Activated naive CD8-positive, alpha-beta T cell treated with anti-CD3 and anti-CD28 coated beads, Interleukin-2, amount 50 U/mL, for 24 hours (primary cell): ENCODE data around the gene ANXA10.
"Not testable (repeated sequence)": the region's sequence is repeated elsewhere in the genome, so short reads cannot be mapped to it uniquely, and the experiment has no call there.

Source experiments
- ATAC-seq: fragments of 150-1000 bp; cut with Tn5 transposase; one replicate; pipeline ENCODE4 v1.10.0; 2021
- DNase-seq: peaks from one replicate; pipeline ENCODE4 v3.0.0; 2021
- H3K27ac Mint-ChIP-seq: one replicate; pipeline ENCODE4 v1.8.0; 2021; ENCODE audit warnings: mild to moderate bottlenecking, mixed read lengths
- H3K27me3 Mint-ChIP-seq: one replicate; pipeline ENCODE4 v1.8.0; 2021; ENCODE audit warnings: mixed read lengths
- H3K36me3 Mint-ChIP-seq: one replicate; pipeline ENCODE4 v1.8.0; 2021; ENCODE audit warnings: low read depth, mixed read lengths
- H3K4me1 Mint-ChIP-seq: one replicate; pipeline ENCODE4 v1.8.0; 2021; ENCODE audit warnings: mixed read lengths
- H3K4me3 Mint-ChIP-seq: one replicate; pipeline ENCODE4 v1.8.0; 2021; ENCODE audit warnings: mild to moderate bottlenecking, moderate library complexity, mixed read lengths
- H3K9me3 Mint-ChIP-seq: one replicate; pipeline ENCODE4 v1.8.0; 2021; ENCODE audit warnings: mixed read lengths

ANXA10 gene

DNA sequence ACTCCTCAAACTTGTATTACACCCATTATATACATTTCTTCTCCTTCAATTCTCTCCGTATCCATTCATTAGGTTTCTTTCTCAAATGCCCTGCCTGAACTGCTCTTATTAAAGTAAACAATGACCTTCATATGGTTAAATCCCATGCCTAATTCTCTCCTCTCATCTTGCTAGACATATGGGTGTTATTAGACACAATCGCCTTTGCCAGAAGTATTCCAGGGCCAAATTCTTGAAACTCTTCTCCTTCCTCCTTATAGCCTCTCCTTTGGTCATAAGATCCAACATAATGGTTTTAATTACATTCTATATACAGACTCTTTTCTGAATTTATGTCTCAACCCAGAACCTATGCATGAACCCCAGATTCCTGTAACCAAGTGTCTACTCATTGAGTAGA is 4.8 kb downstream of the ANXA10 start:
- Mint-ChIP-seq H3K4me1 (no peaks in the 10 kb centered on the region), H3K27ac (no peak overlapping the region), H3K4me3 (no peak overlapping the region), H3K27me3 (peaks cover 2% of the 10 kb centered on the region), H3K36me3 (no peaks in the 10 kb centered on the region), H3K9me3 (no peaks in the 10 kb centered on the region)
- ATAC-seq (no peak), DNase-seq (no peak)

DNA sequence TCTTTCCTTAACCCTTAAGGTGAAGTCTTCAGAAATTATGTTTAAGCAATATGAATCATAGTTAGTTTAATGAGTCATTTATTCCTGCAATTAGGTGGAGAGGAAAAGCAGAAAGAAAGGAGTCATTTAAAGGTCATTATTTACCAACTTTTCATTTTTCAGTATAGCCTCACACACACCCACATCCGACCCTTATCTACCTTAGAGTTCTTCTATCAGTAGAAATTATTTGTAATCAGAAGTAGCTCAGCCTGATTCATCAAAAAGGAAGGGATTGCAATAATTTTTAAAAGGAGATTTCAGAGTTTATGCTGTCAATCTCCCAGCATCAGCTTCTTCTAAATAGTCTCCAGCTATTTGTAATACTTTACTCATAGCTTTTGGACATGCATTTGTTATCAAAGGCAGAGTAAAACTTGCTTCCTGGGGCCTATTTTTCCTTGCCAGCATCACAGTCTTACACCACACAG is 5.9 kb downstream of the ANXA10 start:
- Mint-ChIP-seq H3K4me3 (no peak overlapping the region), H3K27ac (no peak overlapping the region), H3K4me1 (no peaks in the 10 kb centered on the region), H3K36me3 (no peaks in the 10 kb centered on the region), H3K9me3 (no peaks in the 10 kb centered on the region), H3K27me3 (peaks cover 2% of the 10 kb centered on the region)
- DNase-seq, result no peak
- peak; percentile 28 for ATAC-seq

DNA sequence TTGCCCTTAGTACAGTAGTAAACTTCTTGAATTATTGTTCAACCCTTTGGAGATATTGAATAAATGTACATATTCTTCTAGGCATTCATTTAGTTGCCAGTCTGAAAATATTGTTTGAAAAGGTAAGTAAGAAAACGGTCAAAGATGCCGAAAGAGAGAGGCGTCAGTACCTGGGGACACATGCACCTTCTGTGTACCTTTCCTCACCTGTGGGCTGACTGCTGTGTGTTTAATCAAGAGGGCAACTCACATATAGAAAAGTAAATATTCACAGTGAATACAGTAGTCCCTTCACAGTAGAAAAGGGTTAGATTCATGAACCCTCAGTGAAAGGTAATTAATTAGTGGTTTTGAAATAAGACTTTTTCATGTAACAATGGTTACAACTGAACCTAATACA is 6.9 kb downstream of the ANXA10 start:
- Mint-ChIP-seq H3K9me3 (no peaks in the 10 kb centered on the region), H3K27me3 (peaks cover 2% of the 10 kb centered on the region), H3K36me3 (no peaks in the 10 kb centered on the region), H3K4me3 (no peak overlapping the region), H3K4me1 (no peaks in the 10 kb centered on the region), H3K27ac (no peak overlapping the region)
- ATAC-seq, result no peak
- no peak for DNase-seq

DNA sequence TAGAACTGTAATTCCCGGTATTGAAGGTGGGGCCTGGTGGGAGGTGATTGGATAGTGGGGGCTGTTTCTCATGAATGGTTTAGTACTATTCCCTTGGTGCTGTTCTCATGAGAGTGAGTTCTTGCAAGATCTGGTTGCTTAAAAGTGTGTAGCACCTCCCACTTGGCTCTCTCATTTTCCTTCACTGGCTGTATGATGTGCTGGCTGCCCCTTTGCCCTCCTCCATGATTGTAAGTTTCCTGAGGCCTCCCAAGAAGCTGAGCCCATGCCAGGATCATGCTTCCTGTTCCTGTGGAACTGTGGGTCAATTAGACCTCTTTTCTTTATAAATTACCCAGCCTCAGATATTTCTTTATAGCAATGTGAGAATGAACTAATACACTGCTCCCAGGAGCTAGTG is 8.7 kb downstream of the ANXA10 start:
- no peak overlapping the region for H3K27ac Mint-ChIP-seq
- H3K27me3 Mint-ChIP-seq, result no peaks in the 10 kb centered on the region
- no peak overlapping the region for H3K4me3 Mint-ChIP-seq
- peaks cover 3% of the 10 kb centered on the region for H3K9me3 Mint-ChIP-seq
- ATAC-seq (no peak), DNase-seq (no peak)
- H3K36me3 Mint-ChIP-seq, result no peaks in the 10 kb centered on the region
- no peaks in the 10 kb centered on the region for H3K4me1 Mint-ChIP-seq

DNA sequence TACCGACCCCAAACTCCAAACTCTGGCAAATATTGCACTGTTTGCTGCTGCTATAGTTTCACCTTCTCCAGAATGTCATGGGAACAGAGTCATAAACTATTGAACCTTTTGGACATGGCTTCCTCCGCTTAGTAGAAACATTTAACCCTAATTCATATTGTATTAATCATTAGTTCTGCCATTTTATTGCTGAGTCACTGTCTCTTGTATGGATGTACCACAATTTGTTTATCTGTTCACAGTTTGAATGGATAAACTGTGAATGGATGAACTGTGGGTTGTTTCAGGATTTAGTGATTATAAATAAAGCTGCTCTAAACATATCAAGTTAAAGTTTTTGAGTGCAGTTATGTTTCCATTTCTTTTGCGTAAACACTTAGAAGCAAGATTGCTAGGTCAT is 10.1 kb downstream of the ANXA10 start:
- Mint-ChIP-seq H3K9me3 (peaks cover 3% of the 10 kb centered on the region), H3K27me3 (no peaks in the 10 kb centered on the region), H3K27ac (no peak overlapping the region), H3K36me3 (no peaks in the 10 kb centered on the region), H3K4me1 (no peaks in the 10 kb centered on the region), H3K4me3 (no peak overlapping the region)
- DNase-seq, result no peak
- ATAC-seq, result no peak

DNA sequence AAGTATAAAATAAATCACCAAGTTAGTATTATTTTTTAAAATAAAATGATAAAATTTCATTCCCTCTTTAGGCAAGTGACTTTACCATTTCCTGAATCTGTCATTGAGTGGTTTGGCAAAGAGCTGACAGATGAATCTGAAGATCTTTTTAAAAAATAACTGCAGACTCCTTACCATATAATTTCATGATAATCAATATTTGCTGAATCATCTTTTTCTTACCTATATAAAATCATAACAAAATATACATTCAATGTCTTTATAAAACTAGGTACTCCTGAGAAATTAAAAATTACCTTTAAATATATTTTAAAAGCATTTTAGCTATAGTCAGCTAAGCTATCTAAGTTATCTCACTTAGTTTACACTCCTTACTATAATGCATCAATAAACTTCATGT is 17.2 kb downstream of the ANXA10 start:
- Mint-ChIP-seq H3K9me3 (peaks cover 3% of the 10 kb centered on the region), H3K36me3 (no peaks in the 10 kb centered on the region), H3K27me3 (no peaks in the 10 kb centered on the region), H3K27ac (no peak overlapping the region), H3K4me1 (no peaks in the 10 kb centered on the region), H3K4me3 (no peak overlapping the region)
- ATAC-seq (no peak), DNase-seq (no peak)

DNA sequence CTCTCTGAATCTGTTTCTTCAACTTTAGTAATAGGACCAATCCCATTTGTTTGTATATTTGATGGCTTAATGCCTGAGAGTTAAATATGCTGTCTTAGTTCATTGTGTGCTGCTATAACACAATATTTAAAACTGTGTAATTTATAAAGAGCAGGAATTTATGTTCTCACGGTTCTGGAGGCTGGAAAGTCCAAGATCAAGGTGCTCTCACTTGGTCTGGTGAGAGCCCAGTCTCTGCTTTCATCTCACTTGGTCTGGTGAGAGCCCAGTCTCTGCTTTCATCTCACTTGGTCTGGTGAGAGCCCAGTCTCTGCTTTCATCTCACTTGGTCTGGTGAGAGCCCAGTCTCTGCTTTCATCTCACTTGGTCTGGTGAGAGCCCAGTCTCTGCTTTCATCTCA is 20.7 kb downstream of the ANXA10 start:
- not testable (repeated sequence) for H3K4me1 Mint-ChIP-seq, H3K9me3 Mint-ChIP-seq, ATAC-seq, H3K27ac Mint-ChIP-seq, H3K4me3 Mint-ChIP-seq, H3K27me3 Mint-ChIP-seq, DNase-seq, H3K36me3 Mint-ChIP-seq

DNA sequence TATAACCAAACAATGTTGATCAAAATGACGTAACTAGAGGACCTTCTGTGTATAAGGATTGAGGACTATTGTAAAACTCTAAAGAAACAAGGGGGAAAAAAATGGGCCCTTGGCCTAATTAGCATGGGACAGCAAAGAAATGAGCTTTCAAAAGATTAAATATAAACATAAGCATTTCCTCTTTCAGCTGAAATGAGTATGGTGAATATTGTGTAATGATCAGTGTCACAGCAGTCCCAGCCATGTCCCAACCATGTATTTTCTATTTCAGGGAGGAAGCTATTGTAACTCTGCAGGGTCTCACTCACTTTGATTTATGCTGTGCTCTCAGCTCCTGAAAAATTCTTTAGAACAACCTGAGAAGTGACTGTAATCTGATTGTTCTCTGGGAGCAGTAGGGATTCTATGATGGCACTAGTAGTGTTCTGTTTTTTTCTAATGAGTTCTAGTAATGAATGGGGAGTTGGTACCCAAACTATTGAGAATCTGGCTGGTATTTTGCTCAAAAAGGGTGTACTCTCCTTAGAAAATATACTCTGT is 25.8 kb downstream of the ANXA10 start:
- Mint-ChIP-seq H3K27me3 (no peaks in the 10 kb centered on the region), H3K36me3 (no peaks in the 10 kb centered on the region), H3K4me3 (no peak overlapping the region), H3K27ac (no peak overlapping the region), H3K4me1 (no peaks in the 10 kb centered on the region), H3K9me3 (no peaks in the 10 kb centered on the region)
- ATAC-seq (no peak), DNase-seq (no peak)

DNA sequence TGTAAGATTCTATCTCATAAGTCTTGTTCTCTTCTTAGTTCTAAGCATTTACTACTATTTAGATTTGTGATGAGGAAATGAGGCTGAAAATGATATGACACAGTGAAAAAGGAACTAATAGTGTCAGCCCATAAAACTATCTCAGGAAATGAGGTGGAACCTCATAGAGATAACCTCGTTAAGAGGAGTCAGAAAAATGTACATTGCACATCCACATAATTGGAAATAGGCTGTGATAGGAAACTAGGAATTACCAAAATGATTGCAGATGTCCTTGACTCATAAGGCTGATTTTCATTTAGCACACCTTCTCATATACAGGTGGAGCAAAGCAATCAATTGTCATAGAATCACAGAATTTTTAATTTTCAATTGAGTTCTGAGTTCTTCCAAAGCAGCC is 26.8 kb downstream of the ANXA10 start:
- no peaks in the 10 kb centered on the region for H3K9me3 Mint-ChIP-seq
- H3K4me3 Mint-ChIP-seq, result no peak overlapping the region
- H3K27me3 Mint-ChIP-seq, result no peaks in the 10 kb centered on the region
- no peaks in the 10 kb centered on the region for H3K4me1 Mint-ChIP-seq
- DNase-seq (no peak), ATAC-seq (no peak)
- H3K27ac Mint-ChIP-seq, result no peak overlapping the region
- no peaks in the 10 kb centered on the region for H3K36me3 Mint-ChIP-seq

DNA sequence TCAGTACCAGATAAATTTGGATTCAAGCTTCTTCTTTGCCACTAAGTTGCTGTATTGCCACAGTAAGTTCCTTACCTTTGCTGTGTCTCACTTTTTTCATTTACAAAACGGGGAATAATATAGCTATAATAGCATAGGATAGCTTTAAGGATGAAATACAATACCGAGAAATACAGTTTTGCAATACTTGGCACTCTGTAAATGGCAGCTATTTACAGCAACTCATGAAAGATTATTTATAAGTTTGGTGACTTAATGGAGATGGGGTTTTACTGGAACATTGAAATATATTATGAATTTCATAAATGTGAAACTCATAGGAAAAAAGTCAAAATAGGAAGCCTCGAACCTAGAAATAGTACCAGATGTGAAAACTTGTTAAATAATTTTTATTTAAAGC is 27.6 kb downstream of the ANXA10 start:
- H3K4me1 Mint-ChIP-seq, result no peaks in the 10 kb centered on the region
- peaks cover 2% of the 10 kb centered on the region for H3K27me3 Mint-ChIP-seq
- H3K36me3 Mint-ChIP-seq, result no peaks in the 10 kb centered on the region
- no peaks in the 10 kb centered on the region for H3K9me3 Mint-ChIP-seq
- ATAC-seq (no peak), DNase-seq (no peak)
- H3K27ac Mint-ChIP-seq, result no peak overlapping the region
- H3K4me3 Mint-ChIP-seq, result no peak overlapping the region

DNA sequence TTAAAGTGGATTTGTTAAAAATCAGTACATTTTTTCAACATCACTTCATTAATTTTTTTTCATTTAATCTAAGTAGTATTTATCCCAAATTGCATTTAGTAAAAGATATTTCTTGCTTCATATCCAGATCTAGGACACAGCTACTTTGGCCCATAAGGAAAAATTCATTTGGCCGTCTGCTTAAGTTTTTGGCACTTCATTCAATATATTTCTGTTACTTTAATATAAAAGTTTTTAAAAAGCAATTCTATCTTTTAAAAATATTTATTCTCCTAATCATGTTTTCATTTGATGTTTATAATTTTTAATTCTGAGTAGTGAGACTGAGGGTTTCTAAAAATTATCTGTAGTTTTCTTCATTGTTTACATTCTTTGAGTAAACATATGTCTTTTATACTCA is 28.5 kb downstream of the ANXA10 start:
- Mint-ChIP-seq H3K9me3 (no peaks in the 10 kb centered on the region), H3K4me1 (no peaks in the 10 kb centered on the region), H3K27me3 (peaks cover 2% of the 10 kb centered on the region), H3K4me3 (no peak overlapping the region), H3K27ac (no peak overlapping the region), H3K36me3 (no peaks in the 10 kb centered on the region)
- DNase-seq, result no peak
- ATAC-seq, result no peak

DNA sequence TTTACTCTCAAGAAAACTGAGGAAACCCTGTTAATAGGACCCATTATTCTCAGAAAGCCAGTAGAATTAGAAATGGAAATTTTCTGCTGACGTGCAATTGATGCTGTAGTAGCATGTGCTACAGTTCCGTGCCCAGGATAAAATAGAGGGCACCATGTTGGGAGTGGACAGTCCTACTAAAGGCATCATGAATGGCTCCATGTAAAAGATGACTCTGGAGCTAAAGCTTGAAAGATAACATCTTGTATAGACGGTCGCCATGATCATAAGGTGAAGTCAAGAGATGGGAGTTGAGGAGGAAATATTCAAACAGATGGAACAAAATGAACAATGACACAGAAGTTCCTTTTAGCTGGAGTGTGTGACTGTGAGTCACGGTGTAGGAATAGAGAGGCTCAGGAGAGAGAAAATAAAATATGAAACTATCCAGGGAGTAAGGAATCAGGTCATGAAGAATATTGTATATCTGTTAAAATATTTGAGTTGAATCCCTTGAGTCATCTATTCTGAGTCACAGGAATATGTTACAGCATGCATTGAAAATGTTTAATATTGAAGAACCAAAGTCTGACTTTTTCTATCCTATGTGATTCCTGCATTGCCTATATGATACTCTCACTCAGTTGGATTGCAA is 31.8 kb downstream of the ANXA10 start:
- DNase-seq, result no peak
- H3K27me3 Mint-ChIP-seq, result peaks cover 2% of the 10 kb centered on the region
- no peaks in the 10 kb centered on the region for H3K9me3 Mint-ChIP-seq
- H3K4me1 Mint-ChIP-seq, result no peaks in the 10 kb centered on the region
- no peak overlapping the region for H3K27ac Mint-ChIP-seq
- no peak for ATAC-seq
- no peak overlapping the region for H3K4me3 Mint-ChIP-seq
- H3K36me3 Mint-ChIP-seq, result no peaks in the 10 kb centered on the region

DNA sequence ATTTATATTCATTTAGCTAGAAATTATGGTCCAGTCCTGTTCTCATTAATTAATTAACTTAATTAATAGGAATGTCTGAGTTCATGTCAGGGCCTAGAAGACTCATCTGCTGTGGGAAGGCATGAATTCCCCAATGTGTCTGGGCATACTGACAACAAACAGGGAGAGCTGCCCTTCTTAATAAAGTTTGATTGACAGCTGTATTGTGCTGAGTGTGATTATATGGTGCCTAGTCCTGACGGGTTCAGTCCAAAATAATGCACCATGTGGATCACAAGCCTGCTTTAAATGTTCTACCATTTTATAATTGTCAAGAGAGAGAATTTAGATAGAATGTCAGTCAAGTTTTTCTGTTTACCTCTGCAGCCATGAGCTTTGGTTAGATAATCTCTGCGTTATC is 34.6 kb downstream of the ANXA10 start:
- no peaks in the 10 kb centered on the region for H3K9me3 Mint-ChIP-seq
- peaks cover 5% of the 10 kb centered on the region for H3K27me3 Mint-ChIP-seq
- no peaks in the 10 kb centered on the region for H3K36me3 Mint-ChIP-seq
- DNase-seq (no peak), ATAC-seq (no peak)
- H3K4me1 Mint-ChIP-seq, result no peaks in the 10 kb centered on the region
- H3K4me3 Mint-ChIP-seq, result no peak overlapping the region
- no peak overlapping the region for H3K27ac Mint-ChIP-seq

DNA sequence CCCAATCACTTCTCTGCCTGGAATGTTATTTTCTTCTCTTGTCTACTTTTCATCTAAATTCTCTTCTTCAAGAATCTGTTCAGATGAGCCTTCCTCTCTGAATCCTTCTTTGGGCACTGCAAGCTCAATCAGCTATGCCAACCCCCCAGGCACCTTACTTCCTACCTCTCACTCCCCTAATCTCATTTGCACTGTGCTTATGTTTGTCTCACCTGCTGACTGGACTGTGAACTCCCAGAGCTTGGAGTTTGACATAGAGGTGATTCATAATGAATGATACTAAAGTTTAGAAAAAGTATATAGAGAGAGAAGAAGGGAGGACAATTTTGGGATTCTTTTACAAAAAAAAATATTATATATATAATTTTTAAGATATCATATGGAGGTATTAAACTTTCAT is 36.3 kb downstream of the ANXA10 start:
- ATAC-seq, result no peak
- H3K27me3 Mint-ChIP-seq, result peaks cover 8% of the 10 kb centered on the region
- H3K4me1 Mint-ChIP-seq, result no peaks in the 10 kb centered on the region
- no peak overlapping the region for H3K4me3 Mint-ChIP-seq
- H3K36me3 Mint-ChIP-seq, result no peaks in the 10 kb centered on the region
- no peak for DNase-seq
- H3K27ac Mint-ChIP-seq, result no peak overlapping the region
- H3K9me3 Mint-ChIP-seq, result no peaks in the 10 kb centered on the region

DNA sequence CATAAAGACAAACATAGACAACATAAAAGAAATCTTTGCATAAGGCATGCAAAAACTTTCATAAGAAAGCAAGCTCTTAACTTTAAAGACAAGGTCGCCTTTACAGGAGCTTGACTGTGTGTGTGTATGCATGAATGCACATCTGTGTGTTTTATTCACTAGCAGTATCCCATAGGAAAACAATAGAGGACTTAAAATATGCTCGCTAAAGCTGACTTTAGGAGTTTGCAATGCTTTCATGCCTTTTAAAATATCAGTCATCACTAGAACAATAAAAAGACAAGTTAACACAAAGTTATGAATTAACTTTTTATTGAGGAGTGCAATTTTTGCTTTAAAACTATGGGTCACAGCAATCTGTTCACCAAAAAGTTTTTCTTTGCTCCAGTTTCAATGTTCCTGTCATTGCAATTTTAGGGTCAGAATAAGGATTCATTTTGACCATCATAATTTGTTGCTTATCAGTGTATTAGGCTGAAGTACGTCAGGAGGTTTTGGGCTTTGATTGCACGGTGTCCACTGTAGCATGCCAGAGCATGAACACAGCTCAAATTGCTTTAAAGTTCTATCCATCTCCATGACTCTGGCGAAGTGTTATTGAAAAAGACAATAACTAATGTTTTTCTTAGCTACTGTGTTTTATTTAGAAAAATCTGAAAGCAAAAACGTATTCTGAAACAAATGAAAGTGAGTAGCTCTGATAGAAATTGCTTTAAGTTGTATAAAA is 36.9 kb downstream of the ANXA10 start:
- Mint-ChIP-seq H3K4me1 (no peaks in the 10 kb centered on the region), H3K27ac (no peak overlapping the region), H3K36me3 (no peaks in the 10 kb centered on the region), H3K4me3 (no peak overlapping the region), H3K27me3 (peaks cover 8% of the 10 kb centered on the region), H3K9me3 (no peaks in the 10 kb centered on the region)
- no peak for ATAC-seq
- no peak for DNase-seq
